Mesendoderm (in vitro differentiated cells): Measurements from ENCODE around the gene EPHB3.

ENCODE experiments used
- DNase-seq: peaks from one replicate; pipeline ENCODE4 v3.0.0; 2013
- H2AK5ac ChIP-seq: 2 replicates; pipeline ENCODE4 v1.6.1; 2013; ENCODE audit warnings: low read length, inconsistent platforms
- H2BK120ac ChIP-seq: 2 replicates; pipeline ENCODE4 v1.6.1; 2013; ENCODE audit warnings: low read depth, mild to moderate bottlenecking, low read length, moderate library complexity, mixed read lengths
- H2BK15ac ChIP-seq: replicated peaks from 2 replicates; pipeline ENCODE4 v1.6.1; 2013; ENCODE audit warnings: low read depth, mild to moderate bottlenecking, moderate library complexity
- H2BK5ac ChIP-seq: 2 replicates; pipeline ENCODE4 v1.6.1; 2013; ENCODE audit warnings: low read length, inconsistent platforms
- H3K18ac ChIP-seq: 2 replicates; pipeline ENCODE4 v1.6.1; 2013; ENCODE audit warnings: mild to moderate bottlenecking, low read length, mixed read lengths
- H3K23ac ChIP-seq: one replicate; pipeline ENCODE4 v1.6.1; 2013; ENCODE audit warnings: low read length
- H3K27ac ChIP-seq: 2 replicates; pipeline ENCODE4 v1.5.1; 2013; ENCODE audit warnings: low read depth, mild to moderate bottlenecking, inconsistent platforms, low read length, moderate library complexity
- H3K27me3 ChIP-seq: 2 replicates; pipeline ENCODE4 v1.6.1; 2013; ENCODE audit warnings: low read length, control low read depth, mild to moderate bottlenecking, inconsistent platforms; ENCODE audit not compliant: insufficient read depth, poor library complexity
- H3K36me3 ChIP-seq: 2 replicates; pipeline ENCODE4 v1.6.1; 2013; ENCODE audit warnings: low read length, inconsistent platforms; ENCODE audit not compliant: control insufficient read depth, insufficient read depth
- H3K4ac ChIP-seq: one replicate; pipeline ENCODE4 v1.6.1; 2013; ENCODE audit warnings: low read depth, mild to moderate bottlenecking, low read length, moderate library complexity
- H3K4me1 ChIP-seq: 2 replicates; pipeline ENCODE4 v1.6.1; 2013; ENCODE audit warnings: low read depth, low read length, inconsistent platforms; ENCODE audit not compliant: control insufficient read depth
- H3K4me2 ChIP-seq: 2 replicates; pipeline ENCODE4 v1.6.1; 2013; ENCODE audit warnings: low read length
- H3K4me3 ChIP-seq: 2 replicates; pipeline ENCODE4 v1.5.1; 2013; ENCODE audit warnings: mild to moderate bottlenecking, low read length
- H3K56ac ChIP-seq: one replicate; pipeline ENCODE4 v1.6.1; 2013; ENCODE audit warnings: low read length
- H3K79me1 ChIP-seq: 2 replicates; pipeline ENCODE4 v1.6.1; 2013; ENCODE audit warnings: low read length, inconsistent platforms
- H3K79me2 ChIP-seq: 2 replicates; pipeline ENCODE4 v1.6.1; 2013; ENCODE audit warnings: mild to moderate bottlenecking, low read length; ENCODE audit not compliant: control insufficient read depth, insufficient read depth
- H3K9ac ChIP-seq: 2 replicates; pipeline ENCODE4 v1.6.1; 2013; ENCODE audit warnings: low read length, inconsistent platforms
- H4K5ac ChIP-seq: one replicate; pipeline ENCODE4 v1.6.1; 2013; ENCODE audit warnings: low read length
- H4K8ac ChIP-seq: one replicate; pipeline ENCODE4 v1.6.1; 2013; ENCODE audit warnings: low read depth, mild to moderate bottlenecking, control low read depth, low read length, moderate library complexity
- WGBS: extraction: QIAGEN DNeasy Blood & Tissue Kit; methylation state at CpG from one replicate; pipeline ENCODE4 v1.1.7; 2013; ENCODE audit warnings: low lambda C conversion rate, missing lambda C conversion rate; ENCODE audit not compliant: insufficient coverage; ENCODE audit errors: extremely low coverage; 5-methylcytosine and 5-hydroxymethylcytosine counted together

The EPHB3 gene

DNA sequence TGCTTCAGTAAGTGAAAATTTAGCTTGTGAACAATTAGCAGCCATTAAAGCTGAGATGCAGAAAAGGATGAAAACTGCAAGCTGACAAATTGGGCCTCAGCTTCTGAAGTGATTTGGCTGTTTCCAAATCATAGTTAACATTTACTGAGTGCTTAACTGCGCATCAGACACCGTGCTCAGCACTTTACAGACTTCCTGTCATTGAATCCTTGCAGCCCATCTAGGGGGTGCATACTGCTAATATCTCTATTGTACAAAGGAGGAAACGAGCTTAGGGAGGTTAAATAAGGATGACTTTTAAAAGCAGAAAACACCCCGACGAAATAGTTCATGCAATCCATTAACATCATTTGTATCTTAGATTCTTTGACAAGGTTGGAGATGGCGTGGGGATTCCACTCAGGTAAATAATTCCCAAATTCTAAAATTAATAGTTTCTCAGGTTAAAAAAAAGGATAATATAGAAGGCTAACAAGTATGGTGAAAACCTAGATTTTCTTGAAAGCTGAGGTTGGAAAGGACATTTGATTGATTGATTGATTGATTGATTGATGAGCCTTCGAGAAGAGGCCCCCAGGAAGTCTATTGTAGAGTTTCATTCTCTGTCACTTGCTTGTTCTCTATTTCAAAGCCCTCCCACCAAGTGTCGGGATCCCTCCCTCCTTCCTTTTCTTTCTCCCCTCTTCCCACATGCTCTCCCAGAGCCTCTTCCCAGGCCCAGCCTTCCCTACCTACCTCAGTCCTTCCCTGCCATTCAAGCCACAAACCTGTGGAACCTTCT, 23.5 kb upstream of the EPHB3 start:
- H2AK5ac ChIP-seq: no peak overlapping the region
- H3K27me3 ChIP-seq: no peaks in the 10 kb centered on the region
- no peaks in the 10 kb centered on the region for H3K79me2 ChIP-seq
- no peak overlapping the region for H2BK5ac ChIP-seq
- H2BK15ac ChIP-seq: no peak overlapping the region
- WGBS: no CpG with 5 or more reads among the region's 8 CpGs
- no peak overlapping the region for H3K56ac ChIP-seq
- no peak overlapping the region for H4K5ac ChIP-seq
- H3K4ac ChIP-seq: no peak overlapping the region
- no peak overlapping the region for H3K4me2 ChIP-seq
- no peak for DNase-seq
- H3K36me3 ChIP-seq: no peaks in the 10 kb centered on the region
- no peak overlapping the region for H3K9ac ChIP-seq
- no peak overlapping the region for H4K8ac ChIP-seq
- no peak overlapping the region for H3K27ac ChIP-seq
- no peak overlapping the region for H3K4me3 ChIP-seq
- no peak overlapping the region for H2BK120ac ChIP-seq
- no peak overlapping the region for H3K23ac ChIP-seq
- no peak overlapping the region for H3K18ac ChIP-seq
- no peaks in the 10 kb centered on the region for H3K4me1 ChIP-seq
- no peaks in the 10 kb centered on the region for H3K79me1 ChIP-seq

DNA sequence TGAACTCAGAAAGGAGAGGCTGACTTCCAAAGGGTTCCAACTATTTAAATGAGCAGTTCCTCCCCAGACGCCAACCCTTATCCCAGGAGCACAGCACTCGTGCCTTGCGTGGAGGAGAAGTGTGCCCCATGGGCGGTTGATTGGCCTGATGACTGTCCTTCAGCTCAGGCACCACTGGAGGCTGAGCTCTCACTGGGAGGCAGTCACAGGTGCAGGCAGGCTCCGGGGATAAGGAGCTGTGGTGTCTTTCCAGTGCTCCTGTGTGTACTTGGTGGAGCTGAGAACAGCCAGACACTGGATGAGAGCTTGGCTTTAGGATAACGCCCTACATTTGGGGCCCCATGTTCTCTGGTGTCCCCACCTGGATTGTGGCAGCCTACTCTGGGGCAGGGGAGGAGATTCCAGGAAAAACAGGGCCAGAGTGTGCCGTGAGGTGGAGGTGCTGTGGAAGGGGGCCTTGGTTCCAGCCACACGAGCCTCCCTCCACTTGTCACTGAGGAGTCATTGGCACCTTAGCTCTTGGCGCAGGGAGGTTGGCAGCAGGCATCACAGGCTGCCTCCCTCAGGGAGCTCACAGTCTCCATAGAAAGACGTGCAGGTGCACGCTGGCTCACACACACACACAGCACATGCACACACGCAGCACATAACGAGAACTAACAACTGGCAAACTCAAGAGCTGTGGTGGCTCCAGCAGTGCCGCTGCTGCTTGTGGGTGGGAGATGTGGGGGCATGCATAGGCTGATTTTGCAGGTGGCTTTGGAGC, 22.7 kb upstream of the EPHB3 start:
- no peaks in the 10 kb centered on the region for H3K36me3 ChIP-seq
- no peak overlapping the region for H4K8ac ChIP-seq
- H3K27ac ChIP-seq: no peak overlapping the region
- H2AK5ac ChIP-seq: no peak overlapping the region
- H3K18ac ChIP-seq: no peak overlapping the region
- no peaks in the 10 kb centered on the region for H3K79me2 ChIP-seq
- no peak overlapping the region for H3K4me2 ChIP-seq
- H3K4me1 ChIP-seq: no peaks in the 10 kb centered on the region
- H4K5ac ChIP-seq: no peak overlapping the region
- H3K4ac ChIP-seq: no peak overlapping the region
- no peak overlapping the region for H3K9ac ChIP-seq
- no CpG with 5 or more reads among the region's 14 CpGs for WGBS
- H3K79me1 ChIP-seq: no peaks in the 10 kb centered on the region
- no peak overlapping the region for H3K23ac ChIP-seq
- no peak overlapping the region for H2BK15ac ChIP-seq
- DNase-seq: no peak
- H3K27me3 ChIP-seq: no peaks in the 10 kb centered on the region
- no peak overlapping the region for H3K4me3 ChIP-seq
- no peak overlapping the region for H2BK5ac ChIP-seq
- no peak overlapping the region for H2BK120ac ChIP-seq
- H3K56ac ChIP-seq: no peak overlapping the region

DNA sequence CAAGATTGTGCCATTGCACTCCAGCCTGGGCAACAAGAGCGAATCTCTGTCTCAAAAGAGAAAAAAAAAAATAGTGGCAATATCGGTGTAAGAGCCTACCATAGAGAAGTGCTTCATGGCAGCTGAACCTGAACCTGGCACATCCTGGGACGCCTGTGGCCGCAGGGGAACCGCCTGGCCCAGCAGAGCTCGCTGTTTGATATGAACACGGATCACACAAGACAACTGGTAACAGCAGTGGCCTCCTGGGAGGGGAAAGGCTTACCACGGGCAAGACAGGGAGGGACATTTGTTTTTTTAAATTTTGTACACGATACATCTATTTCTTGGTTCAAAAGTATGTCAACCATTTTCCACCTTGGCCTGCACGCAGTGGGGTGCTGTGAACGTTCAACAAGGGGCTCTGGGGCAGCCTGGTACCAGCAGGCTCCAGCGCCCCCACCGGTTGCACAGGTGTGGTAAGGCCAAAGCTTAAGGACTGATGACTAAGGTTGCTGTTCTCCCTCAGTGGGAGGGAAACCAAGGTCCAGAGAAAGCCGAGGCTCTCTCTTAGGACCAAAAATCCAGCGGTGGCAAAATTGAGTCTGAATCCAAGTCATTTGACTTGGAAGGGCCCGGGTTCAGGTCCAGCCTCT, 21.7 kb upstream of the EPHB3 start:
- Histone ChIP-seq H3K23ac (no peak overlapping the region), H3K27me3 (no peaks in the 10 kb centered on the region), H3K4ac (no peak overlapping the region), H4K5ac (no peak overlapping the region), H3K4me1 (no peaks in the 10 kb centered on the region), H2BK120ac (no peak overlapping the region), H3K27ac (no peak overlapping the region), H3K9ac (no peak overlapping the region), H2BK5ac (no peak overlapping the region), H3K79me1 (no peaks in the 10 kb centered on the region), H4K8ac (no peak overlapping the region), H3K4me2 (no peak overlapping the region), H3K79me2 (no peaks in the 10 kb centered on the region), H3K36me3 (no peaks in the 10 kb centered on the region), H2AK5ac (no peak overlapping the region), H2BK15ac (no peak overlapping the region), H3K4me3 (no peak overlapping the region), H3K18ac (no peak overlapping the region), H3K56ac (no peak overlapping the region)
- DNase-seq: peak; percentile 45
- no CpG with 5 or more reads among the region's 16 CpGs for WGBS

DNA sequence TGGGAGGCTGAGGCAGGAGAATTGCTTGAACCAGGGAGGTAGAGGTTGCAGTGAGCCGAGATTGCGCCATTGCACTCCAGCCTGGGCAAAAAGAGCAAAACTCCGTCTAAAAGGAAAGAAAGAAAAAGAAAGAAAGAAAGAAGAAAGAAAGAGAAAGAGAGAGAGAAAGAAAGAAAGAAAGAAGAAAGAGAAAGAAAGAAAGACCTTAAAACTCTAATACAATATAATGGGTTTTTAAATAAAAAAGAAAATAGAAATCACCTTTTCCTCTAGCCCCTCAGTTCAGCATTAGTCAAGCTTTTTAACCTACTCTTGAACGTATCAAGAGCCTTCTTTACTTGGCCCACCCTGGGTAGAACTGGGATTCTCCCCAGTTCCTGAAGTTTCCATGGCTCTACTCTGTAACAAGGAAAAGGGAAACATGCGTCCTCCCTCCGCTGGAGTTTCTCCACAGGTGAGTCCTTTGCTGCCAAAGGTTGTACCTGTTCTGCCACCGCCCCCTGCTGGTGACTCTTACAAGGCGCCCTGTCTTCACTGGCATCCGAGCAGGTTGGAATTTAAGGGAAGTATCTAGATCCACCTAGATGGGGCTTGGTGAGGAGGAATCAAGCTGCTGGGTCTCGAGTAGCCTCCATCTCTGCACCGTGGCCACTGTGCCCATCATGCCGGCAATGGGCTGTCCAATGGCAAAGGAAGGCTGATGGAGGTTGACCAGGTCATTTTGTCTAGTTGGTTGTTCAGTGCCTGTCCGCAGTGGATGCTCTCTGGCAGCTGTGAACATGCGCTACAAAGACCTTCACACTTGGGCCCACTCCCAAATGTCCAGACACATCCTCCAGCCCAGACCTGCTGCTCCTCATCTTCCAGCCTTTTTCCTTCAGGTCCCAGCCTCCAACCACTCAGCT, 20.6 kb upstream of the EPHB3 start:
- no peaks in the 10 kb centered on the region for H3K79me1 ChIP-seq
- H3K23ac ChIP-seq: no peak overlapping the region
- no peak overlapping the region for H3K18ac ChIP-seq
- no peaks in the 10 kb centered on the region for H3K4me1 ChIP-seq
- H3K4ac ChIP-seq: no peak overlapping the region
- H3K27ac ChIP-seq: no peak overlapping the region
- no peak overlapping the region for H3K56ac ChIP-seq
- H3K9ac ChIP-seq: no peak overlapping the region
- WGBS: no CpG with 5 or more reads among the region's 14 CpGs
- no peak overlapping the region for H2BK5ac ChIP-seq
- no peaks in the 10 kb centered on the region for H3K36me3 ChIP-seq
- no peak overlapping the region for H2BK120ac ChIP-seq
- no peak overlapping the region for H2AK5ac ChIP-seq
- no peak overlapping the region for H3K4me3 ChIP-seq
- H3K27me3 ChIP-seq: no peaks in the 10 kb centered on the region
- H4K5ac ChIP-seq: no peak overlapping the region
- H3K4me2 ChIP-seq: no peak overlapping the region
- no peak overlapping the region for H4K8ac ChIP-seq
- H3K79me2 ChIP-seq: no peaks in the 10 kb centered on the region
- peak; percentile 91 for DNase-seq
- no peak overlapping the region for H2BK15ac ChIP-seq

DNA sequence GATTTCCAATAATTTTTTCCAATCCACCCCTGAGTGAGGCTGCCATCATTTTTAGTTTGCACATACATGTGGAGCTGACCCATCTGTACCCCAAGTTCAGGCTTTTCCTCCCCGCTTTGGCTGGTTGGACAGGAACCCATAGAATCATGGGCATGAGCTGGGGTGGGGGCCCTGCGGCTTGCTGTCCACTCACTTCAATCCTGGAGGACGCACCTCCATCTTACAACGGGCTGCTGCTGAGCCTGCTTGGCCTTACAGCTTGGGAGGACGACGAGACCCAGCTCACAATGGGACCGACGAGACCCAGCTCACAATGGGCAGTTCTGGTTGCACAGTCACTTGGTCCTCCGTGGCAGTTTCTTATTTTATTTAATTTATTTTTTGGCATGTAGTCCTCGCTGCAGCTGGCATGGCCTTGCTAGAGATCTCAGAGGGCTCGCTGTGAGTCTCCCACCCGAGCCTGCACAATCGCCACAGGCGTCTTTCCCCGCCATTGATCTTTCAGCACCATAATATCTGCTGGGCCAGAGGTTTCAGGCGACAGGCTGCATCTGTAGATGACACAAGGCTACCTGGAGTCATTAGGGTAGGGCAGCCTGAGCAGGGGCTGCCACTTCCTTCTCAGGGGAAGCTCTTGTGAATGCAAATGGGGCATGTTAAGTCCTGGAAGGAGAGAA, 19.6 kb upstream of the EPHB3 start:
- Histone ChIP-seq H4K8ac (no peak overlapping the region), H2BK5ac (no peak overlapping the region), H3K23ac (no peak overlapping the region), H3K79me2 (no peaks in the 10 kb centered on the region), H4K5ac (no peak overlapping the region), H2BK15ac (no peak overlapping the region), H2AK5ac (no peak overlapping the region), H3K56ac (no peak overlapping the region), H3K18ac (no peak overlapping the region), H3K79me1 (no peaks in the 10 kb centered on the region), H3K4me3 (no peak overlapping the region), H3K27me3 (no peaks in the 10 kb centered on the region), H3K9ac (no peak overlapping the region), H3K4me2 (no peak overlapping the region), H3K4ac (no peak overlapping the region), H2BK120ac (no peak overlapping the region), H3K27ac (no peak overlapping the region), H3K4me1 (no peaks in the 10 kb centered on the region), H3K36me3 (no peaks in the 10 kb centered on the region)
- no peak for DNase-seq
- no CpG with 5 or more reads among the region's 16 CpGs for WGBS
